GM12875 (cell line): Measurements from ENCODE around the gene DOHH.
"Not testable (repeated sequence)": the region's sequence is repeated elsewhere in the genome, so short reads cannot be mapped to it uniquely, and the experiment has no call there.

Experiments
- H3K4me3 ChIP-seq: one replicate; pipeline ENCODE4 v1.5.1; 2011; ENCODE audit warnings: low read depth, low read length, control low read depth
- TF ChIP-seq, protein P1 (sequence below): IDR thresholded peaks from 2 replicates; pipeline ENCODE4 v1.5.1; 2011; ENCODE audit warnings: low read depth, mild to moderate bottlenecking, control low read depth, inconsistent platforms, low read length, moderate library complexity, borderline replicate concordance; ENCODE audit not compliant: insufficient read depth

Gene DOHH

DNA sequence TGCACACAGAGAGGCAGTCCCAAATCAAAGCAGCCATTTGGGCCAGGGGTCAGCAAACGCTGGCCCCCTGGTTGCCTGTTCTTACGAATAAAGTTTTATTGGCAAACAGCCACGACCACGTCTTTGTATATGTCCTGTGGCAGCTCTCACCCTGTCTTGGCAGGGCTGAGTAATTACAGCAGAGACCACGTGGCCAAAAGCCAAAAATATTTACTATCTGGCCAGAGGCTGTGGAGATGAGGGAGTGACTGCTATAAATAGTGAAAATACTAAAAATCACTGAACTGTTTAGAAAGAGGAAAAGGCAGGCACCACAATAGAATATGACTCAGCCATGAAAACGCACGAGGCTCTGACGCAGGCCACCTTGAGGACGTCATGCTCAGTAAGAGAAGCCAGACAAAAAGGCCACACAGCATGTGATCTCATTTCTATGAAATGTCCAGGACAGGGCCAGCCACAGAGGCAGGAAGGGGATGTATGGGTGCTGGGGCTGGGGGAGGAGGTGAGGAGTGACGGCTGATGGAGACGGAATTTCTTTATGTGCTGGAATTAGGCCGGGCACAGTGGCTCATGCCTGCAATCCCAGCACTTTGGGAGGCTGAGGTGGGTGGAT, 49.6 kb downstream of the DOHH start:
- no peak overlapping the region for H3K4me3 ChIP-seq
- TF ChIP-seq, protein P1, sequence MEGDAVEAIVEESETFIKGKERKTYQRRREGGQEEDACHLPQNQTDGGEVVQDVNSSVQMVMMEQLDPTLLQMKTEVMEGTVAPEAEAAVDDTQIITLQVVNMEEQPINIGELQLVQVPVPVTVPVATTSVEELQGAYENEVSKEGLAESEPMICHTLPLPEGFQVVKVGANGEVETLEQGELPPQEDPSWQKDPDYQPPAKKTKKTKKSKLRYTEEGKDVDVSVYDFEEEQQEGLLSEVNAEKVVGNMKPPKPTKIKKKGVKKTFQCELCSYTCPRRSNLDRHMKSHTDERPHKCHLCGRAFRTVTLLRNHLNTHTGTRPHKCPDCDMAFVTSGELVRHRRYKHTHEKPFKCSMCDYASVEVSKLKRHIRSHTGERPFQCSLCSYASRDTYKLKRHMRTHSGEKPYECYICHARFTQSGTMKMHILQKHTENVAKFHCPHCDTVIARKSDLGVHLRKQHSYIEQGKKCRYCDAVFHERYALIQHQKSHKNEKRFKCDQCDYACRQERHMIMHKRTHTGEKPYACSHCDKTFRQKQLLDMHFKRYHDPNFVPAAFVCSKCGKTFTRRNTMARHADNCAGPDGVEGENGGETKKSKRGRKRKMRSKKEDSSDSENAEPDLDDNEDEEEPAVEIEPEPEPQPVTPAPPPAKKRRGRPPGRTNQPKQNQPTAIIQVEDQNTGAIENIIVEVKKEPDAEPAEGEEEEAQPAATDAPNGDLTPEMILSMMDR = no peak

DNA sequence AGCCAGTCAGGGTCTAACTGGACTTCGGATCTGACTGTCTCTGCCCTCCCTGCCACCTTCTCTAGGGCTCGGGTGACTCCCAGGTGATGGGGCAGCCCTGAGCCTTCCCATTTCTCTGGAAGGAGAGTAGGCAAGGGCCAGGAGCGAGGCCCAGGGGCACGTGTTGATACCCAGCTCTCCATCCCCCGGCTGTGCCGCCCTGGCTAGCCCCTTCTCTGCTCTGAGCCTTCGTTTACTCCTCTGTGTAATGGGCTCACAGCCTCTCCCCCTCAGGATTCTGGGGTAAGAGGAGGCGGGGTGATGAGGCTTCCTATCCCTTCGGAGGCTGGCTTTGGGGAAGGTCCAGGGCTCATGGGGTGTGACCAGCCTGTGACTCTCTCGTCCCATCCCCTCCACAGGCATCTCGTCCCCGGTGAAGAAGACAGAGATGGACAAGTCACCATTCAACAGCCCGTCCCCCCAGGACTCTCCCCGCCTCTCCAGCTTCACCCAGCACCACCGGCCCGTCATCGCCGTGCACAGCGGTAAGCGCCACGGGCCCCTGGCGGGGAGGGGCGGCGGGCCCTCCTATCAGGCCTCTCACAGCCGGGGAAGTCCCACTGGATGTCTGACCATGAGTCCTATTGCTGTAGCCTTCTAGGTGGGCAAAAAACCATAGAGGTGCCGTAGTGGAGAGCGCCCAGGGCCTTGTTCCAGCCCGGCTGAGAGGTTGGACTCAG, 51.7 kb downstream of the DOHH start:
- no peak overlapping the region for H3K4me3 ChIP-seq
- TF ChIP-seq, protein P1 = no peak

DNA sequence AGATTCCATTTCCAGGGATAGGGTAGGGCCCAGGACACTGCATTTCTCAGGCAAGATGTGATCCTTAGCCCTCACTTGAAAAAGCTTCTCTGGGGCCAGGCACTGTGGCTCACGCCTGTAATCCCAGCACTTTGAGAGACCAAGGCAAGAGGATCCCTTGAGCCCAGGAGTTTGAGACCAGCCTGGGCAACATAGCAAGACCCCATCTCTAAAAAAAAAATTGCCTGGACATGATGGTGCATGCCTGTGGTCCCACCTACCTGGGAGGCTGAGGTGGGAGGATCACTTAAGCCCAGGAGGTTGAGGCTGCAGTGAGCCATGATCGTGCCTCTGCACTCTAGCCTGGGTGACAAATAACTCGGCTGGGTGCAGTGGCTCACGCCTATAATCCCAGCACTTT, 53.8 kb downstream of the DOHH start:
- H3K4me3 ChIP-seq = not testable (repeated sequence)

DNA sequence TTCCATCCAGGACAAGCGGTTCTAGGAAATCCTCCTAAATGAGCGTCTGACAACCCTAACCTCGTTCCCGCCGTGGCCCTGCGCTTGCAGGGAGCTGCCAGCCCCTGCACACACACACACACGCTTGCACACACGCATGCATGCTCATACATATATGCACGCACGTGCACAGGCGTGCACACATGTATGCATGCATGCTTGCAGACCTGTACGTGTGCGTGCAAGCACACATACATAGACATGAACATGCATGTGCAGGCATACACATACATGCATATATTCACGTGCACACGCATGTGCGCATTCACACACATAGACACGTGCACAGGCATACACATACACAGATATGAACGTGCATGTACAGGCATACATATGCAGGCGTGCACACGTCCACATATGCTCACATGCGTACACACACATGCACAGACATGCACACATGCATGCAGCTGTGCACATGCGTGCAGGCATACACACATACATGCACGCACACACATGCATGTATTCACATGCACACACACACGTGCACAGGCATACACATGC, 55.7 kb downstream of the DOHH start:
- no peak overlapping the region for H3K4me3 ChIP-seq
- TF ChIP-seq, protein P1 = no peak

DNA sequence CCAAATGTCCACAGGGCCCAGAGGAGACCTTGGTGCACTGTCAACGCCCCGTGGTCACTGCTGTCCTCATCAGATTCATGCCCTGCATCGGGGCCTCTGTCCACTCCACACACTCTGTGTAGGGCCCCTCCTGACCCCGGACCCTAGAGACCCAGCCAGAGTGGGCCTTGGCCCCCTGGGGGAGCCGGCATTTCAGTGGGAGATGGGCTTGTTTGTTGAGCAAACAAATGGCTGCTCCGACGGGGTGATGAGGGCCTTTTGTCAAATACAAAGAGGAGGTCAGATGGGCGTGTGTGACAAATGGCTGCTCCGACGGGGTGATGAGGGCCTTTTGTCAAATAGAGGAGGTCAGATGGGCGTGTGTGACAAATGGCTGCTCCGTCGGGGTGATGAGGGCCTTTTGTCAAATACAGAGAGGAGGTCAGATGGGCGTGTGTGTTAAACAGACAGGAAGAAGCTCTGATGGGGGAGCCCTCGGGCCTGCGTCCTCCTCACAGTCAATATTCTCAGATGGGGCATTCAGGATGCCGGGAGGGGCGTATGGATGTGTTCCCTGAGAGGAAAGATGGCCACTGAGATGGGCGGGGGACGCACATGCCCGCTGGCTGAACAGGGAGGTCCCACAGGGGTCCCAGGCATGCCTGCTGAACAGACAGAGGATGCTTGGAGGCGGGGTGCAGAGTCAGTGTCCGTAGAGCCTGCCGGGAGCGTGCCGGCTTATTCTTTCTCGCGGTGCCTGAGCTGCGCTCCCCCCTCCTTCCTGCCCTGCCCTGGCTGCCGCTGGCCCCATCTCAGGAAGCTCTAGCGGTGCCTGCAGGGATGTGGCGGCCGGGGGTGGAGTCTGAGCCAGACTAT, 56.4 kb downstream of the DOHH start:
- H3K4me3 ChIP-seq = no peak overlapping the region
- TF ChIP-seq, protein P1 = no peak

DNA sequence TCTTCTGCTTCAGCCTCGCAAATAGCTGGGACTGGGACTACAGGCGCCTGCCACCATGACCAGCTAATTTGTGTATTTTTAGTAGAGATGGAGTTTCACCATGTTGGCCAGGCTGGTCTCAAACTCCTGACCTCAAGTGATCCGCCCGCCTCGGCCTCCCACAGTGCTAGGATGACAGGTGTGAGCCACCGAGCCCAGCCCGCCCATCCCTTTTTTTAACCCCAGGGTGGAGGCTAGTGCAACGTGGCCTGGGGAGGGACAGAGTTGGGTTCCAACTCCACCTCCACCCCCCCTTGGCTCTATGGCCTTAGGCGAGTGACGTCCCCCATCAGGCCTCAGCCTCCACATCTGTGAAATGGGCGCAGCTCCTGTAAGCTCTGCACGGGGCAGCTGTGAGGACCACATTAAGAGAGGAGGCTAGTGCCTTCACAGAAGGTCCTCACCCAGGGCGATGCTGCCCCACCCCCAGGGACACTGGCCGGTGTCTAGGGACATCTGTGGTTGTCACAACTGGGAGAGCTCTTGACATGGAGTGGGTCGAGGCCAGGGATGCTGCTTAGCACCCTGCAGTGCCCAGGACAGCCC, 57.9 kb downstream of the DOHH start:
- TF ChIP-seq, protein P1 = no peak
- no peak overlapping the region for H3K4me3 ChIP-seq

DNA sequence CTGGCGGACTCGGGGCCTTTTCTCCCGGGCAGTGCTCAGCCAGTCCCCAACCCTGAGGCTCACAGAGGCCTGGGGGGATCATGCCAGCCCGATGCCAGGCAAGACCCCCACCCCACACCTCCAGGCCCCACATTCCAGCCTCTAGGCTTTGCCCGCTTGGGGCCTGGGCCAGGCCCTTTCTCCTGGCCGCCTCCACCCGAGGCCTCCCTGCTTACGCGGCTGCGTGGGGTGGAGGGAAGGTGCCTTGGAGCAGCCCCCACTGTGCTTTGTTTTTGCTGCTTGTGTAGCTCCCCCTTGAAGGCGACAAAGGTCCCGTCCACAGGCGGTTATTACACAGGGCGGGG, 58.5 kb downstream of the DOHH start:
- H3K4me3 ChIP-seq = no peak overlapping the region
- TF ChIP-seq, protein P1 = no peak
